NCI-H1930 (cell line): Measurements from ENCODE around the gene SLC25A21.

Source experiments
- DNase-seq, 2 experiments: peaks; one replicate each; lab custom pipeline; 2025; lab: John Stamatoyannopoulos, UW

The SLC25A21 gene

DNA sequence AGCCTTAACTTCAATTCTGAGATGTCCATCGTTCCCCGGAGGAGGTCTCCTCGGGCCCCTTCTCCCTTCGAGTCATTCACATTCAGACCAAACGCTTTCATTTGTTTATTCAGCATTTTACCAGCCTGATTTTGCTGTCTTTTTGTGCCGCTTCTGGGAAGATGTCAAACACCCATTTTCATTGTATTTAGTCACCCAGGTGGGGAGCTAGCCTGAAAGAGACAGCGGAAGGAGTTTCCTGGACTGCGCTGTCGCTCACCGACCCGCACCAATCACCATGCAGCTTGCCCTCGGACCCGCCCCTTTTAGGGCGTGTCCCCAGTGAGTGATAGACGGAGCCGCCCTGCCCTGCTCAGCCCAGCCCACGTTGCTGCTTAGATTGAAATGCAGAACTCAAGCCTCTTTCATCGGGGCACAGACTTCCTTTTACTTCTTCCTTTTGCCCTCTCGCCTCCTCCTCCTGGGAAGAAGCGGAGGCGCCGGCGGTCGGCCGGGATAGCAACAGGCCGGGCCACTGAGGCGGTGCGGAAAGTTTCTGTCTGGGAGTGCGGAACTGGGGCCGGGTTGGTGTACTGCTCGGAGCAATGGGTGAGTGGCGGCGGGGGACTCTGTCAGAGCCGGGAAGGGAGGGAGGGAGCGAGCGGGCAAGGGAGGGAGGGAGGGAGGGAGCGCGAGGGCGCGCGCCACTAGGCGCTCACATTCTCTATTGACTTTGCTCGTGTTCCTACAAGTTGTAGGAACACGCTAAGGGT is 510.7 kb downstream of the SLC25A21 start, which contains the start of gene PAX9:
Gene PAX9, plus strand, starts transcription at position 355 of the 752 bp plus-strand sequence. Its CDS starts 230 bp downstream, at position 585.
- peak; percentile 75 to 77 for DNase-seq

DNA sequence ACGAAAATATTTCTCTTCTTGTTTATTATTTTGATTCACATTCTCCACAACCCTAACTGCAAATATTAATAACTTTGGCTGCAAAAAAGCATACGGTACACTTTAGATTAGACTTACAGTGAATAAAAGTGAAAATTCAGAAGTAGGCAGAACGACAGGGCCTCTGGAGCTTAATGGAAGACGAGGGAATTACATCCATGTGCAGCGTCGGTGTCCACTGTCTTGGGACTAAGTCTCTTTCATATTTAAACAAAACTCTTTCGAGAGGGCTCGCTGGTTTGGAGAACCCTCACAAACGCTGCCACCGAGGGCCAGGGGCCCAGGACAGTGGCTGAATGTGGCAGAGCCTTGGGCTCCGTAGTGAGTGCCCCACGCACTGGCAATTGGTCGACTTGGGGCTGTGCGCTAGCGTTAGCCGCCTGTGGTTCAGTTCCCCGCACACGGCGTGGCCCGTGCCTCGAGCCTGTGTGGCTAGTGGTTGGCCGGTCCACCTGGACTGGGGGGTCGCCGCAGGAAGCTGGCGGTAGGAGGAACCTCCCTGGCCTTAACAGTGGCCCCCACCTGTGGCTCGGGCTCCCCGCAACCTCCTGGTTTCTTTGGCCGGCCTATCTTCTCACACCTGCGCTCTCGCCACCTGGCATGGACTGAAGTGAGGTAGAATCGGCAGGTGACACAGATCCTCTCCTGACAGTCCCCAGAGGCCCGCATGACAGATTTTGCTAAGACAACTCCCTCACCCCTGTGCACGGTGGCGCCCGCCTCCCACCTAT is 511.5 kb downstream of the SLC25A21 start:
- DNase-seq = no peak

- no peak for DNase-seq
Observed at GRCh38 chr14:36659822-36660735, 512.3 kb downstream of the SLC25A21 start.

DNA sequence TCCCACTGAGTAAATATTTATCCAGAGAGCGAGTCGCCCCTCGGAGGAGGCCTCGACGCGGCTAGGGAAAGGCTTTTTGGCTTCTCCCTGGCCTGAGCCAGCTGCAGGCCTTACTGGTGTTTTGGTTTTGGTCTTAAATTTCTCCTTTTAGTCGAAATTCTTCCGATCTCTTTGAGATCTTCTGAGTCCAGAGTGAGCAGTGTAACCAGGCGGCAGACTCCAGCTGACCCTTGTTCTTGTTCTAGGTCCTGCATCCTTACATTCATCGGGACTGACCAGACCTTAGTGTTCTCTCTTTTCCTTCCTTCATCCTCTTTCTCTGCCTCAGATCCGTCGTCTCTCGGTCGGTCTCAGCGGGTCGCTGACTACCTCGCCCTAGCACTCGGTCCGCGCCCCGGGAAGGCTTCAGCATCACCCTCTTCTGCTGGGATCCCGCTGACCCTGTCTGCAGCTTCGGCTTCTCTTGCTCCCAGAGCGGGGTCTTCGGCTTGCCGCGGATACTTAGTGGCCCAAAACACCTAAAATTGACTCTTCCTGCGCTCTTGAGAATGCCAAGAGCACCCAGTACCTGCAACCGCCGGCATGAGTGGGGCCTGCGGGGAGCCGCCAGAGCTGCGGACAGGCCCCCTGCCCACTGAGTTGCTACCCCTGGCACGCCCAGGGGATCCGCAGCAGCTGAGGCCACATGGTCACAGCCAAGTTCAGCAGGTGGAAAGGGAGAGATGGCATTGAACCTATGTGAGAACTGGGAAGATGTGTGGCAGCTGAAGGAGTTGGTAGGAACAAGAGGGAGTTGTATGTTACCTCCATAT is 513.2 kb downstream of the SLC25A21 start:
- DNase-seq = no peak

GRCh38 chr14:36658123-36659009 is 514.0 kb downstream of the SLC25A21 start:
- no peak for DNase-seq

DNA sequence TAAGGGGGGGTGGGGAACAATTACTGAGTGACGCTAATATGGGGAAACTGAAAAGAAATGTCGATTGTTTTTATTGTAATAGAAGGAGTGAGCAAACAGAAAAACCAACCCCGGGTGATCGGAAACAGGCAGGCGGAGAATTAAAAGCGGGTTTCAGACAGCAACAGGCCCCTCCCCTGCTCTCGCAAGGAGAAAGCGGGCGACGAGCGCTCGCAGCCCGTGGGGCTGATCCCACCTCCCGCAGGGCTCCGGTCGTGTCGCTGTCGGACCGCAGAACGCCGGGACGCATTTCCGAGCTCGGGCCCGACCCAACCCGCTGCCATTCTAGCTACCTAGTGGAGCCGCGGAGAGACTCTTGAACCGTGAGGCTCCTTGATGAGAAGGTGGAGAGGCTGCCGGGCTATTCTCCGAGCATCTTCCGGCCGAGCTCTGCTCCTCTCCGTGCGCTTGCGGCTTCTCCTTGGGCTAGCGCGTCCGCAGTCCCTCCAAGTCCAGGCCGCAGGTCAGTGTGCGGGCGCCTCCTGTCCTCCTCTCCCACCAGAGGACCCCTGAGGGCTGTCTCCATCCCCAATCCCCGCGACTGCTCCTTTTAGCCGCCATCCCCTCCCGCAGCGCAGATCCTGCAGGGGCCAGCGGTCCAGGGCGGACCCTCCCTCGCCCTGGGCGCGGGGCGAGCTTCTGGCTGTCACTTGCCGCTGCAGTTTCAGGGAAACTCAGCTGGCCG is 514.8 kb downstream of the SLC25A21 start:
- DNase-seq = no peak

GRCh38 chr14:36656687-36657398 is 515.6 kb downstream of the SLC25A21 start:
- no peak for DNase-seq

DNA sequence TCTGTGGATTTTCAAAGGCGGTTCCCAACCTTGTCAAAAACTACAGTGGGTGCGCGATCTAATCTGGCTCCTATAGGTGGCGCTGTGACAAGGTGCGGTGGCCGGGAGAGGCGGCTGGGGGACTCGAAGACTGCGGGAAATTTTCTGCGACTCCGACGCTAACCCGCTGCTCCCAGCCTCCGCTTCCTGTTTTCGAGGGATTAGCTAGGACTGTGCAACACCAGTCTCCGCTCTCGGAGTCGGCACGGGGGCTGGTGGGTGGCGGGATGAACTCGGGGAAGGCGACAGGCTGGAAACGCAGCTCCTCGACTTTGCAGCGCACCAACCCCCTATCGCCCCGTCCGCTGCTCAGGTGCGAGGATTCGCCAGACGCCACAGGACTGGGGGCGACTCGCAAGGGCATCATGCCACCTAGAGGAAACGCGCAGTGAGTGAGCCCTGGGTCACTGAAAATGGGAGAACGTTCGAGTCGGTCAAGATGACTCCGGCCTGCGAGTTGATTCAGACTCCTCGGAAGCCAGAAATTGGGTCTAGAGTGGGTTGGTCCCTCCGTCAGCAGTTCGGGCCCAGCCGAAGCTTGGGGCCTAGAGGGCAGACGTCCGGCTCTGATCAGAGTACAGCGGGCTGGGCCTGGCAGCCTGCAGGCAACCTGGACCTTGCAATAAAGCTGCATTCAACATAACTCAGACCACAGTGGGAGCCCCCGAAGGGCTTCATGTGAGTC is 516.3 kb downstream of the SLC25A21 start:
- DNase-seq = no peak

- DNase-seq = no peak
Observed at GRCh38 chr14:36655571-36655962, 516.8 kb downstream of the SLC25A21 start.

GRCh38 chr14:36654794-36655381 is 517.5 kb downstream of the SLC25A21 start:
- DNase-seq = no peak

- DNase-seq = no peak
Observed at GRCh38 chr14:36653962-36654793, 518.2 kb downstream of the SLC25A21 start.

GRCh38 chr14:36653413-36653812 is 519.0 kb downstream of the SLC25A21 start:
- no peak for DNase-seq

DNA sequence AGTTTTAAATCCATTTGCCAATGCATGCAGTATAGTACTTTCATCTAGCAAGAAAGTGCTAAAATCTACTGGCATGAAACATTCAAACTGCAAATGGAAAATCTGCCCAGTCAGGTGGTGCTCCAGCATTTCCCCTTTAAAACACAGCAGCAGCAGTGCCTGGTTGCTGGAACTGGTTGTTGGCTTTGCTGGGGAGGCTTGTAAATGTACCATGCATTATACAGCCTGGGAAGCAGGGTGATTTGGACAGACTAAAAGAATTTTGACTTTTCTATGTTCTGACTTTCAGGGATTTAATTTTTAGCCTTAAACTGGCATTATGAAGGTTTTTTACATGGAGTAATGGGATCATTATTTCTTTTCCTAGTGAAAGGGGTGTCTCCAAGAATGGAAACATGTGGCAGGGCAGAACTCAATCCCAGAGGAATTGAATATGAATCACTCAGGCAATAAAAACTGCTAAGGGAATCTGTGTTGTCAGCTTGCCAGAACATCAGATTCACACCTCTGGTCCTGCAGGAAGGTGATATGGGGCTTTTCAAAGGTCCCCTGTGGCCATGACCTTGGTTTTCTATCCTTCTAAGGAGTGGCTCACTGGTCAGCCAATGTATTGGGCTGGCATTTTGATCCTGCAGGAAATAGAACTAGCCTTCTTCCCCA is 519.7 kb downstream of the SLC25A21 start:
- no peak for DNase-seq

DNA sequence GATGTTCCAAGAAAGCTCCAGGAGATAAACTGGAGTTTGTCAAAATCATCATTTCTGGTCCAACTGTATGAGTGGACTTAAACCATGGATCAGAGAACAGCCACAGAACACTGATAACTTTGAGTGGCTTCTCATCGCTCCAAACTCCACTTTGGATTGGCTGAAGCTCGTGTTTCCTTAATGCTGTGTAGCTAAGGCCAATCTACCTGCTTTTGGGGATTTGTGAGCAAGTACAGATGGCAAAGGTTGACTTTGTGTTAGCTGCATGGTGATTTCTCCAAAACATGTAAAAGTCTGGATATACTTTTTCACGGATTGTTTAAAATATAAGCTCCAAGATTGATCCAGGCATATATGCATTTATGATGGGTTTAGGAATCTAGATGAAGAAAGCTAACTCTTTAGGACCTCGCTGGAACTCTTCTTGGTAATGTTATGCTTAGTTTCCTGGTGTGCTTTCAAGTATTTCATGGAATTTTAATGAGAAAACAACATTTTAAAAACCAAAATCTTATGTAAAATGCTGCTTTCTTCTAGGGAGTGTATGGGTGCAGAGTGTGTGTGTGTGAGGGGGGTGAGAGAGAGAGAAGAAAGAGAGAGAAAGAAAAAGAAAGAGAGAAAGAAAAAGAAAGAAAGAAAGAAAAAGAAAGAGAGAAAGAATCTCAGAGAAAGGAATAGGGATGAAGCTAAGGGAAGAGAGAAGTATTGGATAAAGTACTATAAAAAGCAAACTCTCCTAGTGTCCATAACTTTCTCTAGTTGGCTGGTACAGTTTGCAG is 522.3 kb downstream of the SLC25A21 start:
- no peak for DNase-seq
